Kidney epithelial cell (primary cell): Measurements from ENCODE around the gene FLRT2. TPM values are rescaled to one million over a fixed set of nuclear protein-coding genes. Genes with fewer than 3 reads are reported as not detected.

ENCODE experiments used
- DNase-seq: peaks from one replicate; pipeline ENCODE4 v3.0.0-alpha.2; 2010; ENCODE audit warnings: low read depth
- H3K27me3 ChIP-seq: 2 replicates; pipeline ENCODE4 v1.6.0; 2011; ENCODE audit warnings: low read length; ENCODE audit not compliant: control insufficient read depth, insufficient read depth
- H3K36me3 ChIP-seq: 2 replicates; pipeline ENCODE4 v1.5.1; 2011; ENCODE audit warnings: low read length; ENCODE audit not compliant: control insufficient read depth, insufficient read depth
- H3K4me3 ChIP-seq: 2 replicates; pipeline ENCODE4 v1.5.1; 2011; ENCODE audit warnings: low read depth, mild to moderate bottlenecking, control low read depth, low read length
- CTCF ChIP-seq: IDR thresholded peaks from 2 replicates; pipeline ENCODE4 v1.5.1; 2011; ENCODE audit warnings: mild to moderate bottlenecking, moderate library complexity, low read length, control low read depth, inconsistent platforms; ENCODE audit not compliant: insufficient read depth, poor library complexity, severe bottlenecking
- total RNA-seq: library from RNA; depleted of rRNA; stranded (reverse); fragments of >200 nt; gene quantifications from 2 replicates; pipeline ENCODE4 v1.2.3, GENCODE V29; 2015

FLRT2 gene
- total RNA-seq, 1 donor from 2014 or later, result 8.1 TPM

GRCh38 chr14:85580536-85581140 is 50.7 kb downstream of the FLRT2 start:
- H3K4me3 ChIP-seq, result no peak overlapping the region
- H3K36me3 ChIP-seq, result no peaks in the 10 kb centered on the region
- no peaks in the 10 kb centered on the region for H3K27me3 ChIP-seq
- TF ChIP-seq CTCF, result no peak
- no peak for DNase-seq

- no peak for TF ChIP-seq CTCF
- DNase-seq, result no peak
- no peaks in the 10 kb centered on the region for H3K36me3 ChIP-seq
- no peak overlapping the region for H3K4me3 ChIP-seq
- no peaks in the 10 kb centered on the region for H3K27me3 ChIP-seq
Measured at GRCh38 chr14:85581691-85582090, 51.7 kb downstream of the FLRT2 start.

- no peak for DNase-seq
- Histone ChIP-seq H3K4me3 (no peak overlapping the region), H3K36me3 (no peaks in the 10 kb centered on the region), H3K27me3 (no peaks in the 10 kb centered on the region)
- TF ChIP-seq CTCF, result no peak
Measured at GRCh38 chr14:85583380-85583779, 53.4 kb downstream of the FLRT2 start.

GRCh38 chr14:85584481-85584880 is 54.5 kb downstream of the FLRT2 start:
- Histone ChIP-seq H3K4me3 (no peak overlapping the region), H3K36me3 (no peaks in the 10 kb centered on the region), H3K27me3 (no peaks in the 10 kb centered on the region)
- no peak for TF ChIP-seq CTCF
- DNase-seq, result no peak

- peak; percentile 54 for DNase-seq
- no peak for TF ChIP-seq CTCF
- Histone ChIP-seq H3K4me3 (no peak overlapping the region), H3K36me3 (no peaks in the 10 kb centered on the region), H3K27me3 (no peaks in the 10 kb centered on the region)
Measured at GRCh38 chr14:85587151-85587711, 57.3 kb downstream of the FLRT2 start.

GRCh38 chr14:85590784-85591183 is 60.8 kb downstream of the FLRT2 start:
- DNase-seq, result no peak

More at GRCh38 chr14:85590784-85591183, 60.8 kb downstream of the FLRT2 start:
- TF ChIP-seq CTCF, result no peak
- Histone ChIP-seq H3K36me3 (no peaks in the 10 kb centered on the region), H3K27me3 (no peaks in the 10 kb centered on the region), H3K4me3 (no peak overlapping the region)
